Erythroblast (primary cell): ENCODE measurements around the gene ZNF521.

Source experiments
- GATA1 ChIP-seq: IDR thresholded peaks from 2 replicates; pipeline ENCODE4 v1.6.1; 2011; ENCODE audit warnings: low read depth, mild to moderate bottlenecking, control low read depth, low read length, moderate library complexity
- POLR2A ChIP-seq: IDR thresholded peaks from 2 replicates; pipeline ENCODE4 v1.6.1; 2011; ENCODE audit warnings: mild to moderate bottlenecking, low read length

DNA sequence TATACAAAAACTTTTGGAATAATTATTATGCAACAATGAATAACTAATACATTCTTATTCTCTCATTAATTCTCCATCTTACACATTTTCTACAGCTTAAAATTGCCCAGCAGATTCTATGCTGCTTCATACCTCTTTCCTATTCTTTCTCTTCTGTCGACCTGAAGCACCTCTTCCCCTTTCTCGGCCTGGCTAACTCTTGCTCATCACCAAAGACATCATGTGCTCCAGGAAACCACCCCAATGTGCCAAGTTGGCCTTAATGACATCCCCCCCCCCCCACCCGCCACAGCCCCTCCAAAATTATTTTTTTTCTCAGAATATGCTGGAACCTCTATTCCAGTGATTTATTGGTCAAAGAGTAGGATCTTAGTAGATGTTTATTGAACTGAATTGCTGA lies 43.6 kb downstream of the ZNF521 start:
- TF ChIP-seq POLR2A (no peak), GATA1 (no peak)
